Natural killer cell treated with Interleukin-12 subunit alpha and Interleukin-12 subunit beta and Interleukin-15 and Interleukin-18, amount 100 ng/mL, for 72 hours (primary cell): ENCODE data around the gene ZNF440. TPM values are rescaled to one million over a fixed set of nuclear protein-coding genes. Genes with fewer than 3 reads are reported as not detected.

Experiments
- ATAC-seq, 2 donors: fragments of 150-1000 bp; cut with Tn5 transposase in 1 of 2; sonication (Bioruptor Pico), chemical (Tn5 transposase) in 1 of 2; 2 replicates each; pipeline ENCODE4 v1.10.0; 2021
- DNase-seq: peaks from one replicate; pipeline ENCODE4 v3.0.0; 2022; ENCODE audit warnings: low spot score
- H3K27ac Mint-ChIP-seq, 2 donors: 1 replicate in 1 of 2; 2 replicates in 1 of 2; pipeline ENCODE4 v1.8.0; 2022; ENCODE audit warnings: mixed read lengths in 2 of 2, mild to moderate bottlenecking in 1 of 2, moderate library complexity in 1 of 2
- H3K27me3 Mint-ChIP-seq, 2 donors: 1 replicate in 1 of 2; 2 replicates in 1 of 2; pipeline ENCODE4 v1.8.0; 2022; ENCODE audit warnings: mixed read lengths in 2 of 2
- H3K36me3 Mint-ChIP-seq: one replicate; pipeline ENCODE4 v1.8.0; 2022; ENCODE audit warnings: mixed read lengths
- H3K4me1 Mint-ChIP-seq, 2 donors: 1 replicate in 1 of 2; 2 replicates in 1 of 2; pipeline ENCODE4 v1.8.0; 2022; ENCODE audit warnings: low read depth in 2 of 2, mixed read lengths in 2 of 2, mild to moderate bottlenecking in 1 of 2
- H3K4me3 Mint-ChIP-seq: one replicate; pipeline ENCODE4 v1.8.0; 2022; ENCODE audit warnings: mixed read lengths
- H3K9me3 Mint-ChIP-seq: 2 replicates; pipeline ENCODE4 v1.8.0; 2022; ENCODE audit warnings: mixed read lengths
- total RNA-seq, 2 donors: library from RNA; stranded (reverse); gene quantifications; one replicate each; pipeline ENCODE4 v1.2.3, GENCODE V29; 2022

The ZNF440 gene
- total RNA-seq, 2 donors from 2014 or later: 16.7 to 20.1 TPM

- H3K4me1 Mint-ChIP-seq: peaks cover 0 to 2% of the 10 kb centered on the region in 2 donors
- H3K27ac Mint-ChIP-seq: no peak overlapping the region
- H3K27me3 Mint-ChIP-seq: no peaks in the 10 kb centered on the region
- H3K36me3 Mint-ChIP-seq: no peaks in the 10 kb centered on the region
- no peak overlapping the region for H3K4me3 Mint-ChIP-seq
- H3K9me3 Mint-ChIP-seq: no peaks in the 10 kb centered on the region
- ATAC-seq (no peak), DNase-seq (peak; percentile 65)
Measured at GRCh38 chr19:11881151-11881800, 67.2 kb downstream of the ZNF440 start.

GRCh38 chr19:11882606-11883005, 68.5 kb downstream of the ZNF440 start:
- Mint-ChIP-seq H3K36me3 (no peaks in the 10 kb centered on the region), H3K9me3 (no peaks in the 10 kb centered on the region), H3K4me3 (no peak overlapping the region), H3K27ac (no peak overlapping the region), H3K4me1 (peaks cover 5 to 7% of the 10 kb centered on the region in 2 donors), H3K27me3 (no peaks in the 10 kb centered on the region)
- ATAC-seq (no peak), DNase-seq (no peak)

Other genes starting within 250 kb of the ZNF440 start
- gene ACP5, start 236.6 kb upstream of the ZNF440 start, total RNA-seq: 1 to 10 TPM; 3.0 to 3.5 TPM
- gene ZNF627, start 216.8 kb upstream of the ZNF440 start, total RNA-seq: 1 to 10 TPM; 5.1 to 6.8 TPM
- gene ZNF823, start 75.3 kb upstream of the ZNF440 start, total RNA-seq: 1 to 10 TPM; 2.8 to 3.2 TPM
- 10 to 100 TPM in 1 of 2 donors, 1 to 10 TPM in 1; 6.6 to 11.9 TPM for gene ZNF441, start 47.3 kb upstream of the ZNF440 start, total RNA-seq
- 1 to 10 TPM; 1.7 to 1.8 TPM for gene ZNF491, start 15.8 kb upstream of the ZNF440 start, total RNA-seq
- gene ZNF439, start 34.5 kb downstream of the ZNF440 start, total RNA-seq: 10 to 100 TPM in 1 of 2 donors, 1 to 10 TPM in 1; 9.5 to 13.9 TPM
- gene ZNF69, start 73.5 kb downstream of the ZNF440 start, total RNA-seq: 1 to 10 TPM; 3.0 to 3.5 TPM
- gene ZNF700, start 110.8 kb downstream of the ZNF440 start, total RNA-seq: 10 to 100 TPM; 21.6 to 35.0 TPM
- gene ZNF763, start 150.8 kb downstream of the ZNF440 start, total RNA-seq: 1 to 10 TPM; 2.9 to 4.0 TPM
- 1 to 10 TPM; 3.7 TPM for gene ZNF433, start 221.4 kb downstream of the ZNF440 start, total RNA-seq
- under 1 TPM; 0.39 to 0.48 TPM for gene ZNF878, start 238.7 kb downstream of the ZNF440 start, total RNA-seq